Bronchial epithelial cell (primary cell): ENCODE results near the gene DPYSL5. TPM values are rescaled to one million over a fixed set of nuclear protein-coding genes. Genes with fewer than 3 reads are reported as not detected.

ENCODE experiments used
- DNase-seq: peaks from one replicate; pipeline ENCODE4 v3.0.0-alpha.2; 2010; ENCODE audit warnings: low read depth
- FAIRE-seq: peaks from 2 replicates; lab custom pipeline; 2011; peaks lifted over from hg19 to GRCh38; lab: Jason Lieb, UNC
- H3K27me3 ChIP-seq: 2 replicates; pipeline ENCODE4 v1.5.1; 2011; ENCODE audit warnings: low read length; ENCODE audit not compliant: control insufficient read depth, insufficient read depth
- H3K36me3 ChIP-seq: 2 replicates; pipeline ENCODE4 v1.5.1; 2011; ENCODE audit warnings: low read length; ENCODE audit not compliant: control insufficient read depth, insufficient read depth
- H3K4me3 ChIP-seq: 2 replicates; pipeline ENCODE4 v1.5.1; 2011; ENCODE audit warnings: mild to moderate bottlenecking, low read depth, low read length, control low read depth
- total RNA-seq: library from RNA; depleted of rRNA; stranded (reverse); fragments of >200 nt; gene quantifications from 2 replicates; pipeline ENCODE4 v1.2.1, GENCODE V29; 2014
- TF ChIP-seq, protein P1 (sequence below): IDR thresholded peaks from 2 replicates; pipeline ENCODE4 v1.5.1; 2011; ENCODE audit warnings: mild to moderate bottlenecking, moderate library complexity, low read length, control low read depth, inconsistent platforms; ENCODE audit not compliant: insufficient read depth, severe bottlenecking

Gene DPYSL5
- total RNA-seq, 1 donor from 2014 or later: not detected

GRCh38 chr2:26914659-26915310 is 66.9 kb downstream of the DPYSL5 start:
- FAIRE-seq: no peak
- DNase-seq: no peak
- H3K27me3 ChIP-seq: peaks cover 20% of the 10 kb centered on the region

DNA sequence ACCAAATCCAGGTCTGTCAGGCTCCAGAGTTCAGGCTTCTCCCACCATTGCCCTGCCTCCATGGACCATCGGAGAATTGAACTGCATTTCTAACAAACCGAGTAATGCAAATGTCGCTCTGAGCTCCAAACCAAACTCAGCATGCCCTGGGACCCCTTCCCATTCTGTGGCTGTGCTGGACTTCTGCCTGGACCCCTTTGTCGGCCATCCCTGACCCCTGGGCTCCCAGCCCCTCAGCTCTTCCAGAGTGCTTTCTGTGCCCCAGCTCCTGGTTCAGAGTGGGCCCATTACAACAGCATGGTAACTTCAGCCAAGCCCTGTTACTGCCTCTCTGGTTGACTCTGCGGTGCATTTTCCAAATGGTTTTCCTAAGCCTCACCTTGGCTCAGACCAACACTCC is 67.4 kb downstream of the DPYSL5 start:
- FAIRE-seq (no peak), DNase-seq (no peak)
- Histone ChIP-seq H3K4me3 (no peak overlapping the region), H3K27me3 (peaks cover 20% of the 10 kb centered on the region), H3K36me3 (no peaks in the 10 kb centered on the region)
- TF ChIP-seq, protein P1, sequence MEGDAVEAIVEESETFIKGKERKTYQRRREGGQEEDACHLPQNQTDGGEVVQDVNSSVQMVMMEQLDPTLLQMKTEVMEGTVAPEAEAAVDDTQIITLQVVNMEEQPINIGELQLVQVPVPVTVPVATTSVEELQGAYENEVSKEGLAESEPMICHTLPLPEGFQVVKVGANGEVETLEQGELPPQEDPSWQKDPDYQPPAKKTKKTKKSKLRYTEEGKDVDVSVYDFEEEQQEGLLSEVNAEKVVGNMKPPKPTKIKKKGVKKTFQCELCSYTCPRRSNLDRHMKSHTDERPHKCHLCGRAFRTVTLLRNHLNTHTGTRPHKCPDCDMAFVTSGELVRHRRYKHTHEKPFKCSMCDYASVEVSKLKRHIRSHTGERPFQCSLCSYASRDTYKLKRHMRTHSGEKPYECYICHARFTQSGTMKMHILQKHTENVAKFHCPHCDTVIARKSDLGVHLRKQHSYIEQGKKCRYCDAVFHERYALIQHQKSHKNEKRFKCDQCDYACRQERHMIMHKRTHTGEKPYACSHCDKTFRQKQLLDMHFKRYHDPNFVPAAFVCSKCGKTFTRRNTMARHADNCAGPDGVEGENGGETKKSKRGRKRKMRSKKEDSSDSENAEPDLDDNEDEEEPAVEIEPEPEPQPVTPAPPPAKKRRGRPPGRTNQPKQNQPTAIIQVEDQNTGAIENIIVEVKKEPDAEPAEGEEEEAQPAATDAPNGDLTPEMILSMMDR: no peak

More at GRCh38 chr2:26914659-26915310, 66.9 kb downstream of the DPYSL5 start:
- no peak overlapping the region for H3K4me3 ChIP-seq
- TF ChIP-seq, protein P1: no peak
- H3K36me3 ChIP-seq: no peaks in the 10 kb centered on the region

DNA sequence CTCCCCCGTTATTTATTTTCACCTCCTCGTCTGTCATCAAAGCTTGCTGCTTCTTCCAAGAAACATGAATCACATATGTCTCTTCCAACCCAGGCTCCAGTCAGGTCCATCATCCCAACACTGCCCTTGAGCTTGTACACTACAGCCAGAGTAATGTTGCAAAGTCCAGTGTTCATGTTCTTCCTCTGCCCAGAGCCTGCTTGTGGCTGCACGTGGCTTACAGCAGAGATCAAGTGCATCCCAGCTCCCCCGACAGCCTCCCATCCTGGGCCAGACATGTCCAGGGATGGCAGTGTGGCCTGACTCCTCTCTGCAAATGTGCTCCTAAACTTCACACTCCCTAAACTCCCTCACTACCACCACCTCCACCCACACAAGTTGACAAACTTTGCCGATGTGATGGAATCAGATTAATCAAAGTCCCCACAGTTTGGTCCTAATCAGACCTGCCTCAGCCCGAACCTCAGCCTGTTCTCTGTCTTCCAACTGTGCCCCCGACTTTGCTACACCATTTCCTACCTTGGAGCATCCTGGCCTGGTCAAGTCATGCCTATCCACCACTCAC is 68.3 kb downstream of the DPYSL5 start:
- FAIRE-seq: peak; percentile 72
- H3K36me3 ChIP-seq: no peaks in the 10 kb centered on the region
- TF ChIP-seq, protein P1: no peak
- no peak for DNase-seq
- no peak overlapping the region for H3K4me3 ChIP-seq
- peaks cover 20% of the 10 kb centered on the region for H3K27me3 ChIP-seq

- FAIRE-seq: no peak
- Histone ChIP-seq H3K27me3 (peaks cover 17% of the 10 kb centered on the region), H3K4me3 (no peak overlapping the region), H3K36me3 (no peaks in the 10 kb centered on the region)
- no peak for DNase-seq
- TF ChIP-seq, protein P1: no peak
These were observed 69.4 kb downstream of the DPYSL5 start for GRCh38 chr2:26917135-26917836.

DNA sequence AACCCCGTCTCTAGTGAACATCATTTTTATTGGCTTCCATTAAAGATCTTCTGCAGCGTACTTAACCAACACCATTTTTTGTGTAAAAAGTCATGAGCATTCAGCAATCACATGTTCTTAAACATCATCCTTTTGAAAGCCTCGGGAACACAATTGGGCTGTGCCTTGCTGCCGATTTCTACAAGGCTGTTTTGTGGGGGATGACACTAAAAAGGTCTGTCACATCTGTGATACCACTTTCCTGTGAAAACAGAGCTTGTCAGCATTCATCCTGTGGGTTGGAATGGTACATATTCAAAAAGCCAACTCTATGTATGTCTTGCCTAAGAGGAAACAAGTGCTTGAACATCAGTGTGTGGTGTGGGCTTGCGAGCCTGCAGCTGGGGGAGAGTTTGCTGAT is 73.4 kb downstream of the DPYSL5 start:
- no peak for FAIRE-seq
- DNase-seq: no peak
- H3K27me3 ChIP-seq: peaks cover 4% of the 10 kb centered on the region
- H3K36me3 ChIP-seq: no peaks in the 10 kb centered on the region
- TF ChIP-seq, protein P1: no peak
- H3K4me3 ChIP-seq: no peak overlapping the region
